GM21447 (cell line): ENCODE results near the gene CARD8.

Experiments used
- ATAC-seq: cut with Tn5 transposase; IDR thresholded peaks from one replicate; pipeline ENCODE4 v1.9.1; 2021; ENCODE audit not compliant: unreplicated experiment

CARD8 gene

DNA sequence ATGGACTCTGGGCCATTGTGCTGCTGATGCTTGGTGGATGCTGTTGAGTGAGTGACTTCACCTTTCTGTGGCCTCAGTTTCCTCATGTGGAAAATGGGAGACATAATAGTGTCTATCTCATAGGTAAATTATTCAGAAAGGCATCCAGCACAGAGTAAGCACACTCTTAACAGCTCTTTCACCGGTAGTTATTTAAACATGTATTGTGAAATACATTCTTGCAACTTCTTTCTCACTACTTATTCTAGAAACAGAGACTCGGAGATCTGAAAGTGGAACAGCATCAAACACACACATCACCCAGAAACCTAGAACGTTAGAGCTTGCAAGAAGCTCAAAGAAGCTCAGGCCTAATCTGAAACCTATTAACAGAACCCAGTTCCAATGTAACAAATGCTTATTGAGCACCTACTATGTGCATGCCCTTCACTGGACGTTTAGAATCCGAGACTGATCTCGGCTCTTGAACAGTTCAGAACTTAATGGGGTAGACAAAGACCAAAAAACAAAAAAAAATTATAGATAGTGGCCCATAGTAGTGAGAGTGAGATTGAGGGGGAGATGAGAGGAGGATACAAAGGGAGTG, 81.2 kb downstream of the CARD8 start:
- no peak for ATAC-seq

DNA sequence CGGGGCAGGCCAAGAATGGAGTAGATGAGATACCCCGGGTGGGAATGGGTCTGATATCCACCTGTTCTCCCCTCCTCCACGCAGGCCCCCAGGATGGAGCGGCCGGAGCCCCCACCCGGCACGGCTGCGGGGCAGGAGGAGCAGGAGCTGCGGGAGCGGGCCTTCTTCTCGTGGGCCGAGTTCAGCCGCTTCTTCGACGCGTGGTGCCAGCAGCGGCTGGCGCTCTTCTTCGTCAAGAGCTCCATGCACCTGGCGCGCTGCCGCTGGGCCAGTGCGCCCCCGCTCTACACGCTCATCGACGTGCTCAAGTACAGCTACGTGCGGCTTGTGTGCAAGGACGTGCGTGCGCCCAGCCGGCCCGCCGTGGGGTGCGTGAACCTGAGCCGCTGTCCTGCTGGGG, 84.0 kb downstream of the CARD8 start:
- no peak for ATAC-seq

DNA sequence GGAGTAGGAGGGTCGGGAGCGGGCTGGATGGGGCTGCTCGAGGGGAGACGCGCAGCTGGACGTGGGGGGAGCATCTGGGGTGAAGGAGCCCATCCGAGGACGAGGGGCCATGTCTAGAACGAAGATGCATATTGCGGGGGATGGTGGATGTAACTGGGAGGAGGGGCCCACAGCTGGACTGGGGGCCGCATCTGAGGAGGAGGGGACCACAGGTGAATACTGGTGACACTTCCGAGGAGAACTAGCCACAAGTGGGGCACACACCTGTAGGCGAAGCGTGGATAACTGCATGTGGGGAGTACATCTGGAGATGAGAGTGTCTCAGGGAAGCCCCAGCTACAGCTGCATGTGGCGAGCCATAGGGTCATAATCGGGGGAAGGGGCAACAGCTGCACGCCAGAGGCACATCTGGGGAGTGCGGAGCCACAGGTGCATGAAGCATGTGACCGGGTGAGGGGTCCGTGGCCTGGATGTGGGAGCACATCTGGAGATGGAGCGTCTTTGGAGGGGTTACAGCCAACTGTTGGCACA, 84.8 kb downstream of the CARD8 start:
- ATAC-seq: no peak

DNA sequence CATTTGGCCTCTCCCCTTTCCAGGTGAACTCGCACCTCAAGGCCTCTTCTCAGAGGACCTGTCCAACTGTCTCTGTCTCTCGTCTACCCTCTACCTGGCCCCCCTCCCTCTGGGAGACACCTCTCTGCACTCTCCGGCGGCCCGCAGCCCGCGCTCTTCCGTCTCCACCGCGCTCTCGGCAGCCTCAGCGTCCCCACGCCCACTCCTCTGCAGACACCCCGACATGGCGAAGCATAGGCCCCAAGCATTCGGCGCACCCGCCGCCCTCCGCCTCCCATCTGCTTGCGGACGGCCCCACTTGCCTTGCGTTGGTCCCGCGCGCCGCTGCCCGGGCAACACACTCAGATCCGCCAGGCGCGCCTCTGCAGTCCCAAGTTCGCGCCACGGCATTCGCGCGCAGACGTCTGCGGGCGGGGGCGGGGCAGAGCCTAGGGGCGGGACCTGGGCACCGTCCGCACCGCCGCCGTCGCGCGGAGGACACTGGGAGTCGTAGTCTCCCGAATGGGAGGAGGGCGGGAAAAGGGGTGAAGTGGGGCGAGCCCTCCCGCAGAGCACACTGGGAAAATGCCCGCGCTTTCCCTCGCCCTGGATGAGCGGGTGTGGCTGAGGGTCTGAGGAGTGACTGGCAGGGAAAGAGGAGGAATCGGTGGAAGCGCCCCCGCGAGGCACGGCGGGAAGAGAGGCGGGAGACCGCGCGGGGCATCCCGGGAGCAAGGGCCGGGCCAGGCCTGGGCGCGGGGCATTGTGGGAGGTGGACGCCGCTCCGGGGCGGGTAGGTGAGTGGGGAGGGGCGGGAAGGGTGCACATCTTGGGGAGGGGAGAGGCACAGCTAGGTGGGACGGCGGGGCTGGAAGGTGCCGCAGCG, 85.5 kb downstream of the CARD8 start, which contains the start of the genes LIG1 and ZSWIM9:
LIG1 (minus strand) TSS at position 406 of the 865 bp plus-strand sequence. CDS start 4,778 bp downstream, outside the sequence.
ZSWIM9 (plus strand) TSS at position 742 of the 865 bp plus-strand sequence. CDS start 1,123 bp downstream, outside the sequence.
- peak; percentile 67 for ATAC-seq

DNA sequence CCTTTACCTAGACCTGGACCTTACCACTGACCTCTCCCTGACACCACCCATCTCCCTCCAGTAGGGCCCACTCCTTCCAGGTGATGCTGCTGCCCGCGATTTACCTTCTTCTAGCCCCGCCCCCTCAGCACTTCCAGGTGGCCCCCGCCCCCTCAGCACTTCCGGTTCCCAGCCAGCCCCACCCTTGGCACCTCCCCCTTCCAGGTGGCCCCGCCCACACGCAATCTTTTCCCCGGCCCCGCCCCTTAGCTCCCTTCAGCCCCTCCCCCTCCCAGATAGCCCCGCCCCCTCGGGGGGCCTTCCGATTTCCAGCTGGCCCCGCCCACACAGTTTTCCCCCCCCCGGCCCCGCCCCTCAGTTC, 86.2 kb downstream of the CARD8 start:
- ATAC-seq: peak; percentile 12

DNA sequence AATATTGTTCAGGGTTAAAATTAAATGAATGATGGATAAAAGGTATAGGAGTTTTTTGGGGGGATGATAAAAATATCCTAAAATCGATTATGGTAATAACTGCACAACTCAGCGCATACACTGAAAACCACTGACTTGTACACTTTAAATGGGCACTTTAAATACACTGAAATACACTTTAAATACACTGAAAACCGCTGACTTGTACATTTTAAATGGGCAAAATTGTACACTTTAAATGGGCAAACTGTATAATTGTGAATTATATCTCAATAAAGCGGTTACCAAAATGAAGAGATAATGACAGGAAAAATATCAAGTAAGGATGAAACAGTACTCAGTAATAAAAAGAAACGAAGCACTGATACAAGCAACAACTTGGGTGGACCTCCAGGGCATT, 87.0 kb downstream of the CARD8 start:
- no peak for ATAC-seq

DNA sequence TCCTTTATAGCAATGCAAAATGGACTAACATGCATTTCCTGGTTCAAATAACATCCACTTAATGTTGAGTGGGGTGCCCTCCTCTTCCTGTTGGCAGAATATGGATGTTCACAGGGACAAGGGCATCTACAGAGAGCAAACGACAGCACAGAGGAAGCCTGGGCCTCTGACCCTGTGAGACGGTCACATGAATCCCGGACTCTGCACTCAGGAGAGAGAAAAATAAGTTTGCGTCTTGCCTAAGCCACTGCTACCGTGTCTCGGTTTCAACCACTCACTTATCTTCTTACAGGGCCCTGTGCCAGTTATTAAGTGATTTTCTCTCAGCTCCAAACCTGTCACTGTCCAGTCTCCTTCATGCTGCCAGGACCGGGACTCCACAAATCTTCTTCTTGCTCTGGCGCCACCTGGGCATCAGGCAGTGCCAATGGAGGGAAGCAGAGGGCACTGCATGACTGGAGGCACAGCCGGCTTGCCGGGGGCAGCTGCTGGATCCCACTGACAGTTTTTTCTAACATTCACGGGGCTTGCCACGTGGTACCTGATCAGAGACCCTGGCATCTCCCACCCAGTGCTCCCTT, 97.4 kb downstream of the CARD8 start:
- no peak for ATAC-seq
